H1 (cell line): ENCODE results near the gene PRMT5. TPM values are rescaled to one million over a fixed set of nuclear protein-coding genes. Genes with fewer than 3 reads are reported as not detected.

Experiments used
- CTCF ChIP-seq, 3 experiments: IDR thresholded peaks; 1 replicate in 2 of 3; 2 replicates in 1 of 3; pipeline versions ENCODE4 v1.5.1 to v1.6.1; 2011; ENCODE audit warnings: low read length in 3 of 3, mild to moderate bottlenecking in 3 of 3, inconsistent platforms in 2 of 3, low read depth in 1 of 3, moderate library complexity in 1 of 3; ENCODE audit not compliant: insufficient read depth in 1 of 3; ENCODE audit errors: control extremely low read depth in 1 of 3
- HDAC2 ChIP-seq, 2 experiments: fragments of 300-600 bp in 1 of 2; sonication (generic) in 1 of 2; IDR thresholded peaks; 2 replicates each; pipeline ENCODE4 v1.6.1; 2011 to 2012; ENCODE audit warnings: low read depth in 2 of 2, low read length in 2 of 2, mild to moderate bottlenecking in 2 of 2, moderate library complexity in 2 of 2, borderline replicate concordance in 1 of 2, inconsistent platforms in 1 of 2
- JUND ChIP-seq: IDR thresholded peaks from 2 replicates; pipeline ENCODE4 v1.6.1; 2011; ENCODE audit warnings: mild to moderate bottlenecking, improper control_type of control experiment, low read length
- SIX5 ChIP-seq: IDR thresholded peaks from 2 replicates; pipeline ENCODE4 v1.6.1; 2011; ENCODE audit warnings: mild to moderate bottlenecking, low read depth, low read length
- polyA plus RNA-seq, 7 experiments: library from polyadenylated mRNA; depleted of rRNA in 3 of 7; stranded (reverse) in 5 of 7; unstranded in 2 of 7; fragments of >200 nt in 5 of 7; fragments of 200-250 nt in 2 of 7; gene quantifications; 1 replicate in 5 of 7; 2 replicates in 1 of 7; 4 replicates in 1 of 7; pipeline versions ENCODE4 v1.2.1 to v1.2.3, GENCODE V29; 2011 to 2013; ENCODE audit warnings: missing spikeins in 2 of 7, mixed read lengths in 2 of 7
- total RNA-seq: library from RNA; stranded (reverse); fragmentation: NEBNext Ultra II Directional; extraction: Animal tissue kit (Norgen Biotek cat#: 25700); gene quantifications from 2 replicates; pipeline ENCODE4 v1.2.1, GENCODE V29; 2021

The PRMT5 gene
- total and polyA plus RNA-seq, 2 of the 8 experiments (the other 6 are each of a cell fraction or from before 2014, with no cell fraction given), result 171 to 402 TPM

GRCh38 chr14:22973217-22974032 is 44.2 kb upstream of the PRMT5 start (continued):
- TF ChIP-seq CTCF (IDR thresholded peaks at IDR 0.05; ENCODE audit: control extremely low read depth in 1 of 3, insufficient read depth in 1 of 3, low read depth in 1 of 3, low read length in 3 of 3), result peak in 2 of 3 experiments; percentile 75 to 76; a peak in 3 of 4 replicates
- TF ChIP-seq SIX5, result no peak
- TF ChIP-seq JUND, result peak; percentile 27; the same call in 1 of the 2 replicates
- no peak for TF ChIP-seq HDAC2 (IDR thresholded peaks at IDR 0.05; ENCODE audit: borderline replicate concordance in 1 of 2, low read depth in 2 of 2, low read length in 2 of 2)
- TF ChIP-seq, all 59 proteins: peak for 4
